ENCODE measurements around the gene SUPT6H. TPM values are rescaled to one million over a fixed set of nuclear protein-coding genes. Genes with fewer than 3 reads are reported as not detected.

SUPT6H gene
- total RNA-seq, 2 experiments from 2014 or later = 33.7 to 76.5 TPM

DNA sequence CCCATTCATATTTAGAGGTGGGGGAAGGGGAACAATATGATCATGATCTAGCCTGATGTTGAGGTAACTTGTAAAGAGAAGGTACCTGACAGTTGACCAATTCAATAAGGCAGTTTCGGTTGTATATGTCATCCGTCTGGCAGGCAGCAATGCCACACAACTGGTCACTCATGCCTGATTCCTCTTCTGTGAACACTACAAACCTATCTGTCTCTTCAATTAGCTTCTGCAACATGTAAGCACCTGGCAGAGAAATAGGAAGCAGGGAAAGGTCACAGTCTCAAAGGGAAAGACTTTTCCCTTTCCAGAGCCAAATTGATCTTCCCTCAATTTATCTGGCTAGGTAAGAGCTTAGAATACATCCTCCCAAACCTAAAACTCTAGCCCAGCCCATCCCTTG is 37.9 kb upstream of the SUPT6H start:
- no TSS peak for BruUV-seq (replicated peaks)
- TF ChIP-seq CTCF (conservative IDR thresholded peaks at IDR 0.05; ENCODE audit: low read length) (no peak), EZH2phosphoT487 (IDR thresholded peaks at IDR 0.05; ENCODE audit: borderline replicate concordance, low read depth, low read length) (no peak)
- Histone ChIP-seq H2AFZ (ENCODE audit: low read length) (no peak overlapping the region), H3K36me3 (ENCODE audit: insufficient read depth, low read length) (peaks cover 95% of the 10 kb centered on the region), H3K9me3 (ENCODE audit: low read length) (no peaks in the 10 kb centered on the region), H3K4me2 (ENCODE audit: low read length) (peak overlapping the region; percentile 15; the same call in 1 of the 2 replicates), H4K20me1 (ENCODE audit: insufficient read depth, low read length) (no peaks in the 10 kb centered on the region), H3K79me2 (ENCODE audit: insufficient read depth, low read depth, low read length) (no peaks in the 10 kb centered on the region), H3K9me2 (ENCODE audit: insufficient read depth, low read length) (no peaks in the 10 kb centered on the region), H3K27ac (ENCODE audit: low read depth, low read length, poor library complexity, severe bottlenecking) (peak overlapping the region; percentile 42), H3K4me1 (ENCODE audit: insufficient read depth, low read length, poor library complexity, severe bottlenecking) (peaks cover 13% of the 10 kb centered on the region), H3K4me3 (ENCODE audit: low read depth, low read length, poor library complexity, severe bottlenecking) (no peak overlapping the region)
- ChIA-PET POLR2A (interaction anchor here (0.8 to 0.9 kb wide), 2 partner anchors 11 to 121 kb away, joined by 3 to 5 read pairs; no protein-coding TSS in a partner anchor), CTCF (ENCODE audit: unreplicated experiment) (no interaction called here)
- peak; percentile 64 for DNase-seq (ENCODE audit: low spot score)
- intact Hi-C loops (cut with micrococcal nuclease; ENCODE audit: unreplicated experiment) = loop anchor here (10.0 kb wide), 1 partner anchor 61 kb away; no protein-coding TSS in a partner anchor

- Histone ChIP-seq H2AFZ (ENCODE audit: low read length) (no peak overlapping the region), H4K20me1 (ENCODE audit: insufficient read depth, low read length) (no peaks in the 10 kb centered on the region), H3K4me3 (ENCODE audit: low read depth, low read length, poor library complexity, severe bottlenecking) (no peak overlapping the region), H3K9me2 (ENCODE audit: insufficient read depth, low read length) (no peaks in the 10 kb centered on the region), H3K36me3 (ENCODE audit: insufficient read depth, low read length) (peaks cover 92% of the 10 kb centered on the region), H3K27ac (ENCODE audit: low read depth, low read length, poor library complexity, severe bottlenecking) (no peak overlapping the region), H3K4me2 (ENCODE audit: low read length) (no peak overlapping the region), H3K4me1 (ENCODE audit: insufficient read depth, low read length, poor library complexity, severe bottlenecking) (peaks cover 13% of the 10 kb centered on the region), H3K79me2 (ENCODE audit: insufficient read depth, low read depth, low read length) (no peaks in the 10 kb centered on the region), H3K9me3 (ENCODE audit: low read length) (no peaks in the 10 kb centered on the region)
- ChIA-PET POLR2A (no interaction called here), CTCF (ENCODE audit: unreplicated experiment) (no interaction called here)
- no TSS peak for BruUV-seq (replicated peaks)
- no peak for TF ChIP-seq CTCF (conservative IDR thresholded peaks at IDR 0.05; ENCODE audit: low read length)
- no peak for TF ChIP-seq EZH2phosphoT487 (IDR thresholded peaks at IDR 0.05; ENCODE audit: borderline replicate concordance, low read depth, low read length)
- intact Hi-C loops (cut with micrococcal nuclease; ENCODE audit: unreplicated experiment) = loop anchor here (10.0 kb wide), 1 partner anchor 58 kb away; no protein-coding TSS in a partner anchor
- DNase-seq (ENCODE audit: low spot score) = no peak
Observed at GRCh38 chr17:28626818-28627217, 35.2 kb upstream of the SUPT6H start.

DNA sequence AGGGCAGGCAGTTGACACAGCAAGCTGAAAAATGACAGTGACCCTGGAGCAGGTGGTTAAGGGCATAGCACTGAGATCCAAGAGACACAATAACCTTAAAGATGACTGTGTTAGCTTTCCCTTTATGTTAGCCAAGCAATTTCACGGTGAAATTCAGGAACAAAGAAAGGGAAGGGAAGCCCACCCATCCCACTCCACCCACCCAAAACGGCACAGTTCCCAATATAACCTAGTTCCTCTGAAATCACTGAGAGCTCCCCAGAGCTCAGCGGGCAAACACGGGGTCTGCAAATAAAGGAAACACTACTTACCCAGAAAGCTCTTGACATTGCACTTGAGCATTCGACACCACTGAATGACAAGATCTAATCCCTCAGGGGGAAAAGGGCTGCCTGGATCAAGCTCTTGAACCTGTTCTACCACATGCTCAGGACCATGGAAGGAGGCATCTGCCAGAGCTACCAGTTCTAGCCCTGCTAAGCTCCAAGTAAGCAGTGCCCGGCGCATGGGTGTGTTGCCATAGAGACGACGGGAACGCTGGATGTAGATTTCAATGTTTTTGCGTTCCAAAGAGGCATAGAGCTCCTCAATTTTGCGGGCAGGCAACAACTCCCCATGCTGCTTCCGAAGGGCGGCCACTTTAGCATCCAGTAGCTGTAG is 27.7 kb upstream of the SUPT6H start:
- CTCF ChIA-PET (ENCODE audit: unreplicated experiment) = no interaction called here
- H3K79me2 ChIP-seq (ENCODE audit: insufficient read depth, low read depth, low read length) = peaks cover 12% of the 10 kb centered on the region; the same call in 1 of the 2 replicates

More for the DNA sequence above, 27.7 kb upstream of the SUPT6H start:
- POLR2A ChIA-PET = interaction anchor here (0.5 to 1.4 kb wide), 5 partner anchors 9 to 43 kb away, joined by 3 to 5 read pairs (median 4); partner anchors contain the start of gene BLTP2
- H3K4me1 ChIP-seq (ENCODE audit: insufficient read depth, low read length, poor library complexity, severe bottlenecking) = no peaks in the 10 kb centered on the region
- no peaks in the 10 kb centered on the region for H4K20me1 ChIP-seq (ENCODE audit: insufficient read depth, low read length)
- intact Hi-C loops (cut with micrococcal nuclease; ENCODE audit: unreplicated experiment) = no loop called here
- no peak overlapping the region for H3K4me3 ChIP-seq (ENCODE audit: low read depth, low read length, poor library complexity, severe bottlenecking)
- H3K27ac ChIP-seq (ENCODE audit: low read depth, low read length, poor library complexity, severe bottlenecking) = no peak overlapping the region
- TF ChIP-seq EZH2phosphoT487 (IDR thresholded peaks at IDR 0.05; ENCODE audit: borderline replicate concordance, low read depth, low read length) = no peak
- TF ChIP-seq CTCF (conservative IDR thresholded peaks at IDR 0.05; ENCODE audit: low read length) = no peak
- TSS peak; percentile 51 for BruUV-seq (replicated peaks)
- no peaks in the 10 kb centered on the region for H3K9me3 ChIP-seq (ENCODE audit: low read length)
- H3K9me2 ChIP-seq (ENCODE audit: insufficient read depth, low read length) = no peaks in the 10 kb centered on the region
- H3K4me2 ChIP-seq (ENCODE audit: low read length) = no peak overlapping the region
- no peak overlapping the region for H2AFZ ChIP-seq (ENCODE audit: low read length)
- no peak for DNase-seq (ENCODE audit: low spot score)
- peaks cover 98% of the 10 kb centered on the region for H3K36me3 ChIP-seq (ENCODE audit: insufficient read depth, low read length)

Data from OCI-LY7 (cell line).